HG03196 (cell line): Measurements from ENCODE around the gene ARPC4.

Source experiments
- ATAC-seq: cut with Tn5 transposase; IDR thresholded peaks from one replicate; pipeline ENCODE4 v1.9.1; 2021; ENCODE audit not compliant: unreplicated experiment

Gene ARPC4

GRCh38 chr3:9791127-9791526 lies 1.8 kb upstream of the ARPC4 start:
- ATAC-seq = no peak

- ATAC-seq = no peak
These were observed 985 bp upstream of the ARPC4 start for GRCh38 chr3:9791790-9792404.

- no peak for ATAC-seq
These were observed 389 bp downstream of the ARPC4 start for GRCh38 chr3:9793161-9793781.

- ATAC-seq = no peak
These were observed 1.5 kb downstream of the ARPC4 start for GRCh38 chr3:9794400-9794799.

- ATAC-seq = no peak
These were observed 2.3 kb downstream of the ARPC4 start for GRCh38 chr3:9795207-9795606.

- no peak for ATAC-seq
These were observed 4.5 kb downstream of the ARPC4 start for GRCh38 chr3:9797196-9797945.

- no peak for ATAC-seq
These were observed 7.6 kb downstream of the ARPC4 start for GRCh38 chr3:9800529-9800928.

GRCh38 chr3:9803494-9803893 lies 10.6 kb downstream of the ARPC4 start:
- no peak for ATAC-seq

GRCh38 chr3:9804996-9805395 lies 12.1 kb downstream of the ARPC4 start:
- ATAC-seq = no peak

GRCh38 chr3:9806137-9806536 lies 13.3 kb downstream of the ARPC4 start:
- ATAC-seq = no peak

GRCh38 chr3:9806688-9807589 lies 14.1 kb downstream of the ARPC4 start:
- no peak for ATAC-seq

GRCh38 chr3:9807981-9808344 lies 15.1 kb downstream of the ARPC4 start:
- ATAC-seq = no peak

- ATAC-seq = peak; percentile 35
These were observed 15.6 kb downstream of the ARPC4 start for GRCh38 chr3:9808345-9809037.

GRCh38 chr3:9809239-9809614 lies 16.3 kb downstream of the ARPC4 start:
- ATAC-seq = no peak

GRCh38 chr3:9809615-9810432 lies 16.9 kb downstream of the ARPC4 start, which contains the start of gene TTLL3:
TTLL3 (plus strand) TSS chr3:9810262; CDS start chr3:9810662, 400 bp downstream.
- peak; percentile 39 for ATAC-seq

GRCh38 chr3:9810433-9810770 lies 17.5 kb downstream of the ARPC4 start:
- ATAC-seq = no peak

- no peak for ATAC-seq
These were observed 18.0 kb downstream of the ARPC4 start for GRCh38 chr3:9810846-9811245.

GRCh38 chr3:9812870-9813483 lies 20.1 kb downstream of the ARPC4 start:
- no peak for ATAC-seq

- ATAC-seq = no peak
These were observed 23.1 kb downstream of the ARPC4 start for GRCh38 chr3:9815986-9816385.

- ATAC-seq = no peak
These were observed 24.6 kb downstream of the ARPC4 start for GRCh38 chr3:9817436-9817835.
